ENCODE data around the gene RNF148. TPM values are rescaled to one million over a fixed set of nuclear protein-coding genes. Genes with fewer than 3 reads are reported as not detected.

Gene RNF148, protein sequence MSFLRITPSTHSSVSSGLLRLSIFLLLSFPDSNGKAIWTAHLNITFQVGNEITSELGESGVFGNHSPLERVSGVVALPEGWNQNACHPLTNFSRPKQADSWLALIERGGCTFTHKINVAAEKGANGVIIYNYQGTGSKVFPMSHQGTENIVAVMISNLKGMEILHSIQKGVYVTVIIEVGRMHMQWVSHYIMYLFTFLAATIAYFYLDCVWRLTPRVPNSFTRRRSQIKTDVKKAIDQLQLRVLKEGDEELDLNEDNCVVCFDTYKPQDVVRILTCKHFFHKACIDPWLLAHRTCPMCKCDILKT
- under 1 TPM in 3 of 4 donors, not detected in 1; 0.15 to 0.66 (median 0.16) TPM for polyA plus RNA-seq (ENCODE audit: insufficient read length in 4 of 4)

- no peak for DNase-seq (ENCODE audit: low read depth in 4 of 4, low spot score in 3 of 4)
Measured at GRCh38 chr7:122702872-122703510, at the start of gene RNF148. Gene RNF148 (minus strand): TSS chr7:122702922. CDS start chr7:122702750, 172 bp downstream.

GRCh38 chr7:122750389-122750788 is 47.7 kb upstream of the RNF148 start:
- DNase-seq (ENCODE audit: low read depth in 4 of 4, low spot score in 3 of 4), result no peak

DNA sequence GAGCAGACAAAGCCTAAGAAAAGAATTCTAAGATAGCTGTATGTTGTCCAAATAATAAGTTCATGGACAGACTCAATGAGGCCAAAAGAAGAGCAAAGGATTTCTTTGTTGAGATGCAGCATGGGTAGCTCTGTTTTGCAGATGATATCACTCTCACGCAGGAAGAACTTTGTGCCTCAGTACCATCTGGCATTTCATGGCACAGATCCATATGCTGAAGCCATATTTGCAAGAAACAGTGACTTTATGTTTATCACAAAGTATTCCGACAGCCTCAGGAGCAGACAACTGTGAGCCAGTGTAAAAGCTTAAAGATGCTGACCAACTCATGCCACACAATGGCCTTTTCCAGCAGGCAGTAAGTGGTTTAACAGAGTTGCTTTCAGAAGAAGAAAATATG is 45.5 kb upstream of the RNF148 start:
- no peak for DNase-seq (ENCODE audit: low read depth in 4 of 4, low spot score in 3 of 4)

DNA sequence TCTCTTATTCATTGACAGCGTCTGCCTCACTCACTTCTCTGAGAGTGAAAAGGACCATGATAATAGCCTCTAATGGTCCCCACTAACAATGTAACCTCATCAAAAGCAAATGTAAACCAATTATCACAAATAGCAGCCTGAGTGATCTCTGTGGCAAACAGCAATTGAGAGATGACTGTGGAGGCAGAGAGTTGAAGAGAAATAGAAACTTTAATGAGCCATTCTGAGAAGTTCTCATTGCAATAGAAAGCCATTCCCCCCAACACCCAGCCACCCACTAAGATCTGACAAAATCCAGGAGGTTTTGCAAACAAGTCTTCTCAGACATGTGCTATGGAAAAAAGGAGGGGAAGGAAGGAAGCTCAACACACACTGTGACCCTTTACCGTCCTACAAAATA is 44.2 kb upstream of the RNF148 start:
- DNase-seq (ENCODE audit: low read depth in 4 of 4, low spot score in 3 of 4), result no peak

DNA sequence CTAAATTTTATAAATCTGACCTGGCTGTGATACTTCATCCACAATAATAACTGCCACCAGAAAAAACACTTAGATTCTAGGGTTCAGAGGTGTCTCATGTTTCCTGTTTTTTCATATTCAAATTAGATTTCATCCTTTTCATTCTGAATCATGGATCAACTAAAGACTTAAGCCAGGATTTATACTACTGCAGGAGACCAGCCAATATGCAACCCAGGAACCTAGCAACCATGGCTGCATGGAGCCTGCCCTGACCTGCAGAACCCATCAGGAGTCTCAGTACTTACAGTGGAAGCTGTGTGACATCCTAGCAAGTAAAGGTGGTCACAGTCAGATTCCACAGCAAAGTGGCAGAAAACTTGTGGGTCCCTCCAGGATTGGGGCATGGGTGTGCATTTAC is 40.5 kb upstream of the RNF148 start:
- no peak for DNase-seq (ENCODE audit: low read depth in 4 of 4, low spot score in 3 of 4)

DNA sequence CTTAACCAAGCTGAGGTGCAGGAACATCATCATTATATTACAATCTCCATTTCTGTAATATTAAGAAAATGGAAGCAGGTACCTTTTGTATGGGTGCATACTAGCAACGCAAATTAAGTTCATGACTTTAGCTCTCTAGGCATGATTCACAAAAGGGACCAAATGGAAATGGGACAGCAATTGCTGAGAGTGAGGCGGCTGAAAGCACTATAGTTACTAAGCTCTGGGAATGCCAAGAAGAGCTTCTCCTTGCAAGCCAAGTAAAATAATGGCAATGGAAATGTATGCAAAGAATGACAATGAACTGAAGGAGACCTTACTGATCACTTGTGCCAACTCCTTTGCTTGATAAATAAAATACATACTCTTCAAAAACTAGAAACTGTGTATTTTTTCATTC is 36.2 kb upstream of the RNF148 start:
- DNase-seq (ENCODE audit: low read depth in 4 of 4, low spot score in 3 of 4), result no peak

DNA sequence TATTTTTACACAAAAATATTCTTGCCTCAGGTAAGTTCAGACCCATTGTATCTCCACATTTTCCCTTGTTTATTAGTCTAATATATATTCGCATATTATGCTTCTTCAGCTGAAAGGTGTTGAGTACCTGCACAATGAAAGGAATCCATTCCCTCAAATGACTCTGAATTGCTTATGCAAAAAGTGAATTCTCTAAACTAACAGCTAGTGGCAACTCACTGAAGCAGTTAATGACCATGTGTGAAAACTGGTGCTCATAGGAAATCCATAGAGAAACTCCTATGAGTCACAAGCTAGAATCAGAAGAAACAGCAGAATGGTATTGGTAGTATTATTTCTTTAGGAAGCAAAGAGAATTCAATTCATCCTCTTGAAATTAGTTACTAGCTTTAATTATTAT is 33.5 kb upstream of the RNF148 start:
- DNase-seq (ENCODE audit: low read depth in 4 of 4, low spot score in 3 of 4), result no peak

DNA sequence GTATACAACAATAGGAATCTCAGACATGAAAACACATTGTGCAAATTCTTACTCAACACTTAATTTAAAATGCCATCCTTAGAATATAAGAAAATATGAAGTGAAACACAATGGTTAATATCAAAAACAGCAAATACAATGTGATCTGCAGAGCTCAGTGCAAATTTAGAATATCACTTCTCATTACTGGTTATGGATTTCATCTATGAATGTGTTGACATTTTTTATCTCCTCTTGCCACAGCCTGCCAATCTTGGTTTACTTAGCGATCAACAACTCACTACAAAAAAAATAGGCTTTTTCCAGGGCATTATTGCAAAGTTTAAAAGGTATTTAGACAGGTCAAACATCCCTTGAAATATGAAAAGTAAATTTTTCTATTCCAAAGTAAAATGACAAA is 25.0 kb upstream of the RNF148 start:
- no peak for DNase-seq (ENCODE audit: low read depth in 4 of 4, low spot score in 3 of 4)

GRCh38 chr7:122727354-122727753 is 24.6 kb upstream of the RNF148 start:
- no peak for DNase-seq (ENCODE audit: low read depth in 4 of 4, low spot score in 3 of 4)

DNA sequence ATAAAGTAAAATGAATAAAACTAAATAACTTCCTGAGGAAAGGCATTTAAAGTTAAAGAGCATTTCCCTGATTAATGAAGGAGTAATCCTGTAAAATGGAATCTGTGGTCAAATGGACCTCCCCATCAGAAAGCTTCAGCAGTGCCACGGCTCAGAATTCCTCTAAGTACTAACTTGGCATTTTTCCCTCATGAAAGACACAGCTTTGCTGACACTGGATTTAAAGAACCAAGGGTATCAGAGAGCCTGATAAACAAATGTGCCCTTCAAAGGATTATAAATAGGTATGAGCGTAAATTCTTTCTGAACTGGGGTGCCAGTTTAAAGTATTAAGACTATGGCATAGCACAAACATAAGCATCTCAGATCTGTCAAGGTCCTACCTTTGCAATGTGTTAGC is 24.2 kb upstream of the RNF148 start:
- no peak for DNase-seq (ENCODE audit: low read depth in 4 of 4, low spot score in 3 of 4)

DNA sequence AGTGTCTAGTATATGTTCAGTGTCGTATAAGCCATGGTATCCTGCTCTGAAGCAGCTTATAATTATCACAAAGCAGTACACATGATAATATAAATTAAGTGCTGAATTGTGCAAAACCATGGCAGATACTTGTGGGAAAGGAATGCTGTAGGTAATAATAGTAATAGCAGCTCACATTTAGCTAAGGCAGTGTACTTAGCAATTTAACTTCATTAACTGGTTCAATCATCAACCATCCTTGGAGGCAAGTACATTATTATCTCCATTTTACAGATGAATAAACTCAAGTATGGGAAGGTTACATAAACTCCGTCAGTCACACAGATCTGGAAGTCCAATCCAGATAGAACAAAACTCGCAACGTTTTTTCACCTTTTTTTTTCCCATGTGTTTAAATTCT is 21.6 kb upstream of the RNF148 start:
- DNase-seq (ENCODE audit: low read depth in 4 of 4, low spot score in 3 of 4), result no peak

DNA sequence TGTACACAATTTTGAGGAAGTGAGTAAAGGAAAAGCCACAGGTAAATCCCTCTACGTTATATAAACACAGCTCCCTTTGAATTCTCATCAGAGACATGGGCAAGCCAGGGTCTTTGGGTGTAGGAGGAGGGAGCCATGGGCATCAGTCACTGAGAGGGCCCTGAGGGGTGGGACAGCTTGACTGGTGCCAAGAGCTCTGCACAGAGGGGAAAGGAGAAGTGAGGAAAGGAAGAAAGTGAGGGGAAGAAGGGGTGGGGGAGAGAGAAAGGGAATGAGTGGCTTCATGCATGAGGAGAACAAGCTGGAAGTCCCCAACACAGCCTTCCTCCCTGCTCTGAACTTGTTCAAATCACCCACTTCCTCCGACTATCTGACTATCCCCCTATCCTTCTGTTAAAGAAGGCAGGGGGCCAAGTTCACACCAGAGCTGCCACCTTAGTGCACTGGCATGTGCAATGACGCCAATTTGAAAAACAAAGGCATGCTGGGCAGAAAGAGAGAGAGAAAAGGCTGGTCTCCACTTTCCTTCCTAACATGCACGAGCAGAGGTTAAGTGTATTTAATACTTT is 16.4 kb upstream of the RNF148 start:
- DNase-seq (ENCODE audit: low read depth in 4 of 4, low spot score in 3 of 4), result no peak

DNA sequence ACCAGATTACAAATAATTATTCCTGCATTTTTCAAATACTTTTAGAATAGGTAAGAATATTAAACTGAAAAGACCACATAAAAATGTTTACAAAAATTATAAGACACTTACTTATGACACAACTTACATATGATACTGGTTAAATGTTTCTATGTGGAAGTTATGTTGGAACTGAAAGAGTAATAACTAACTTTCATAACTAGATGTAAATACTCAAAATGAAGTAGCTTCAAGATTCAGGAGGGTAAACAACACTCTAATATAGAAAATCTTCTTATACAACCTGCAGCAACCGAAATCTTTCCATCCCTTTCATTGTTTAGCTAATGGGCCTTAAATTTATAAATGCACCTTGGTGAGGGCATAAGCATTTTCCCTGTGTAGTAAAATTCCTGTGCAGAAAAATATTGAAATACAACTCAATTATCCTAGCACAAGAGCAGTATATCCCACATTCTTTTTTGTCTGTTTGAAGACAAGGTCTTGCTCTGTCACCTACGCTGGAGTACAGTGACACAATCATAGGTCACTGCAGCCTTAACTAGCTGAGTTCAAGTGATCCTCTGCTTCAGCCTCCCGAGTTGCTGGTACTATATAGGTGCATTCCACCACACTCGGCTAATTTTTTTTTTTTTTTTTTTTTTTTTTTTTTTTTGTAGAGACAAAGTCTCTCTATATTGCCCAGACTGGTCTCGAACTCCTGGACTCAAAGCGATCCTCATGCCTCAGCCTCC is 14.8 kb upstream of the RNF148 start:
- DNase-seq (ENCODE audit: low read depth in 4 of 4, low spot score in 3 of 4), result no peak

DNA sequence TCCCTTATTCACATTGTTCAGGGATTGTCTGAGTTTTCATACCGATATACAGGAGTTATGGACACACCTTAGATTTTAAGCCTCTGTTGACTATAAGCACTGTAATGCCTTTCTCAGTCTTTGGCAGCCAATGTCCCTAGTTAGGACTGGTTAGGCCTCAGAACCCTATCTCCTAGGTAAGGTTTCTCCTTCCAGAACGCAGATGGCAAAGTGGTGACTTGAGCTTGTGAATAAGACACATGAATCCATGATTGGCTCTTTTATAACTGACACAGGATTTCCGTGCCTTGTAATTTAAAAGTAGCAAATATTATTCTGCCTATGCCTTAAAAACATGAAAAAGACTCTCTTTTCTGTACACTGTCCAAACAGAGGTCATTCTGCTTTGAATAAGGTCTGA is 12.5 kb upstream of the RNF148 start:
- no peak for DNase-seq (ENCODE audit: low read depth in 4 of 4, low spot score in 3 of 4)

DNA sequence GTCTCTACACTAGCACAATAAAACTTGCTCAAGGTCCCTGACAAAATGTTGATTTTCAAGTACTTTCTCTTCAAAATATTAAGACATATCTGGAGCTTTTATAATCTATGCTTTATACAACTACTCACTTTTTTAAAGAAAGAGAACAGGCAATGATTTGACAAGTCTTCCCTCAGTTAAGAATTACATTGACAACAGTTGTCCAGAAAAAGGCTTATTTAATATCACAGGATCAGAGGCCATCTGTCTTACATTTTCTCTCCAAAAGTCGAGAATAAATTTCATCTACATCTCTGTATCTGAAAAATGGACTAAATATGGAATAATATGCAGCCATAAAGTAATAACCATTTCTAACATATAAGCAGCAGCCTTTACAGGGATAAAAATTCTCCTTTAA is 8.2 kb upstream of the RNF148 start:
- DNase-seq (ENCODE audit: low read depth in 4 of 4, low spot score in 3 of 4), result no peak

DNA sequence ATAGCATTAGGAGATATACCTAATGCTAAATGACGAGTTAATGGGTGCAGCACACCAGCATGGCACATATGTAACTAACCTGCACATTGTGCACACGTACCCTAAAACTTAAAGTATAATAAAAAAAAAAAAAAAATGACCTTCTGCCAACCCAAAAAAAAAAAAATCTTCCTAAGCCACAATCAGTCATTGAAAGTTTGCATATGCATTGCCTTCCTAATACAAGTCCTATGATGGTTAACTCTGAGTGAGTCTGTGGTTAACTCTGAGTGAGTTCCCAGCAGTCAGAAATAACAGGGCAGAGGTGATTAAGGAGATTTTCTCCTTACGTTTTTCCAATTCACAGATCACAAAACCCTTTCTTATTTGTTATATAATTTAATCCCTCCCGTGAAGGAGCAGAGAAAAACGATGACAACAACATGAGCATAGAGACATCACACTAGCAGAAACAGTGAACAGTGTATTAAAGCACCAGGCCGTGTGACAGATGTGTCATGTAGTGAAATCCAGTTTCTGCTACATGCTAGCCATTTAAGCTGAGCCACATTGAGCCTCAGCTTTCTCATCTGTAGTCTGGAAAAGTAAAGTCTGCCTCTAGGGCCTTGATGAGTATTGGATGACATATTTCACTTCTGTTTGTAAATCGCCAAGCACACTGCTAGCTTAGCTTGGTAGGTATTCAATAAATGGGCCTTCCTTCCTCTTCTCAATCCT is 7.4 kb upstream of the RNF148 start:
- no peak for DNase-seq (ENCODE audit: low read depth in 4 of 4, low spot score in 3 of 4)

DNA sequence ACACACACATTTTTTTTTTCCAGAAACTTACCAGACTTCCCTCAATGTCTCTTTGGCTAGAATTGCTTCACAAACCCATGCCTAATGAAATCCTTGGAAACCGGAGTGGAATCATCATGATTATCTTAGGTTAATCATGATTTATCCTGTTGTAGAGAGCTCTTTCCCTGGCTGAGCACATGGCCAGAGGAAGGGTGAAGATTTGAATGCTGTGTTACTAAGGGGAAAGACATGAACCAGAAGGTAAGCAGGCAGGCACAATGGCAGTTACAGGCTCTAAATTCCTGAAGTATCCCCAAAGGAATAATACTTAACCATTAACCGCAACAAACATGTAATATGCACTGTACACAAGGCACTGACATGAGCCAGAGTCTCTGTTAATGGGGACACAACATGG is 4.1 kb upstream of the RNF148 start:
- no peak for DNase-seq (ENCODE audit: low read depth in 4 of 4, low spot score in 3 of 4)

DNA sequence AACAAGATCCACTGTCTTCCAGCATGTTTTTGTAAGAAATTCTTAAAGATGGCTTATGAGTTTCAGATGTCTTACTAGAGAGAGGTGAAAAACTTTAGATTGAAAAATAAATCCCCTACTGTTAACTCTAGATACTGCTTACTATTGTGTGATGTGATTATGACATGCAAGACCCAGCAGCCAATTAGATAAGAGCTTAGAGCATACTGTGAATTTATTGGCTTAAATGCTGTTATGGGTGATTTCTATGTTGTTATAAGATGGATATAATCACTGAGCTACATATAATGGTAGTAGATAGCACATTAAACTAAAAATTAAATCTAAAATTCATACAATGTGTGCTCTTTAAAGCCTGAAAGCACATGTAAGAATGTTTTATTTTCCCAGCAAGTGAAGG is 3.7 kb downstream of the RNF148 start, which contains the start of gene RNF133:
RNF133 (minus strand) TSS at position 101 of the 400 bp plus-strand sequence. CDS start 199 bp downstream, outside the sequence.
- no peak for DNase-seq (ENCODE audit: low read depth in 4 of 4, low spot score in 3 of 4)

DNA sequence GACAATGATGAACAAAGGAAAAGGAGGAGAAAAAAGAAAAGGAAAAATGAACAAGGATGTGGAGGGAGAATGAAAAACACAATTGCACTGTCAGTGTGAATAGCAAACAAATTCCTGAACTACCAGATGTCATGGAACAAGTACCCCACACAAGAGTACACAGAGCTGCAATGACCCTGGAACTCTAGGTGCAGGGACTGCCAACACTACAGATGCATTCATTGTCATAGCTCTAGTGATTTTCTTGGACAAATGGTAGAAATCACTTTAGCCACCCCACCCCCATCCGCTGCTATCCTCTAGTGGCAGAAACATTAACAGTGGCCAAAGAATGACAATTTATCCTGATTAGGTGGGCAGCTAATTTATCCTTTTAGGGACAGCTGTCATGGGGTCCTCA is 6.9 kb downstream of the RNF148 start:
- no peak for DNase-seq (ENCODE audit: low read depth in 4 of 4, low spot score in 3 of 4)

- no peak for DNase-seq (ENCODE audit: low read depth in 4 of 4, low spot score in 3 of 4)
Measured at GRCh38 chr7:122694697-122695096, 8.0 kb downstream of the RNF148 start.
